LoVo (cell line): ENCODE results near the gene TNFRSF1A.

Experiments
- DNase-seq: peaks from one replicate; pipeline ENCODE4 v3.0.0-alpha.2; 2016; ENCODE audit warnings: low spot score

The TNFRSF1A gene

DNA sequence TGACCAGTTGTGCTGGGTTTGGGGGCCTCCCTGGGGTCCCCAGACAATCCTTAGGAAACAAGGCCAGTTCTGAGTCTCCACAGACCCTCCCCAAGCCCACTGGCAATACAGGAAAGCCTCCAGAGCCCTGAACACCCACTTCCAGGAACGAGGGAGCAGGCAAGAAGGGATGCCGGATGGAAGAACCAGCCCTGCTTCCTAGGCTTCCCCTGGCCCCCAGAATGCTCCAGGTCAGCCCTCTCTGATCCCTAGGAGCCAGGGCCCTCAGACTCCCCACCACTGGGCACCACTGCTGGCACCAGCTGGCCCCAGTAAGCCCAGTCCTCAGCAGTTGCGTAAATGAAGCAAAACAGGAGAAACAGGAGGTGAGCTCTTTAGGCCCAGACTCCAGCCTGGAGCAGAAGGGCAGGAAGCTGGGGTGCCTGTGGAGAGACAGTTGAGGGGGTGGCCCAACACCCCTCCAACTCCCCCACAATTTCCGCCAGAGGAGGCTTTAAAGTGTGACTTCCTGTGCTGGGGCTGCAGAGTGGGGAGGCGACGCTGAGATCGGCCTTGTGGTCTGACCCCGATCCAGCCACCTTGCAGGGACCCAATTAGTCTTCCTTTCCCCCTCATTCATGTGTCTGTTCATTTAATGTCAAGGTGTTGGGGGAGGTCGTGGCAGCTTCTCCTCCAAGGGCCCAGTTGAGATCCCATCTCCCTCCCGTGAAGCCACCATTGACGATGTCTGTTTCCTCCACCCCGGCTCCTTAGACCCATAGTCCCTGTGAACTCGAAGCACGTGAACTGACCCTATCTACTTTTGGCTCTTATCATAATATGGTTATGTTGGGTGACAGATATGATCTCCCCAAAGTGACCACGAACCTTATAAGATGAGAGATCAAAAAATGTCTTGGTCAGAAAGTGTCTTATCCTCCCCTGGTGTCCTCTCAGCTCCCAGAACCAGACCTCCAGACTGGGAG lies 4.7 kb downstream of the TNFRSF1A start:
- no peak for DNase-seq

DNA sequence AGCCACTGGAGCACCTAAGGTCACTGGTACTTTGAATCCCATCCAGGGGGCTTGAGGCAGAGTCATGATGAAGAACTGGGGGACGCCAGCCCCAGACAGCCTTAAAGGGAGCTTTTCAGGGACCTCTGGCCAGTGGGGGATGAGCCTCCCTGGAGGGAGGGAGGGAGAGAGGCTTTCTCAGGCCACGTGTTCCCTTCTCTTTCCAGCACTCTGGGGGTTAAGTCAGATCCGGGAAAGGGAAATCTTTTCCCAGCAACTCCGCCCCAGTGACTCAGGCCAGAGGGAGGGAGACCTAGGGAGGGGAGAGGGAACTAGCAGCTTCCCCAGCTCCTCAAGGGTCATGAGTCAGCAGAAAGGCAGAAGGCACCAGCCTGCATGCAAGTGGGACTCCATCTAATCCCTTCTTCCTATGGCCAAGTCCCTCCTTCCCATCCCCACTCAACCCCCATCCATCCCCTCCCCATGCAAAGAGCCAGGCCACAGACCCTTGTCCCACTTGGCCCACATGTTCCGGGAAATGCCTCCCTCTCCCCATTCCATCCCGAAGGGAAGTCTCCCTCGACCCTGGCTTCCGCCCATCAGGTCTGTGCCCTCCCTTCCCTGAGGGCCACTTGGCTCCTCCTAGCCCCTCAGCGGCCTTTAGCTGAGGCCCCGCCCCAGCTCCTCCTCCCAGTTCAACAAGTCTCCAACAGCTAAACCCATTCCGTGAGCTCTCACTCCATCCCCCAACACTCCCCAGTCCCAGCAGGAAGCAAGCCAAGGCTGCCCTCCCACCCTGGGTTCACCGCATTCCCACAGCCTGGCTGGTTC lies 5.6 kb downstream of the TNFRSF1A start:
- DNase-seq = peak; percentile 99

DNA sequence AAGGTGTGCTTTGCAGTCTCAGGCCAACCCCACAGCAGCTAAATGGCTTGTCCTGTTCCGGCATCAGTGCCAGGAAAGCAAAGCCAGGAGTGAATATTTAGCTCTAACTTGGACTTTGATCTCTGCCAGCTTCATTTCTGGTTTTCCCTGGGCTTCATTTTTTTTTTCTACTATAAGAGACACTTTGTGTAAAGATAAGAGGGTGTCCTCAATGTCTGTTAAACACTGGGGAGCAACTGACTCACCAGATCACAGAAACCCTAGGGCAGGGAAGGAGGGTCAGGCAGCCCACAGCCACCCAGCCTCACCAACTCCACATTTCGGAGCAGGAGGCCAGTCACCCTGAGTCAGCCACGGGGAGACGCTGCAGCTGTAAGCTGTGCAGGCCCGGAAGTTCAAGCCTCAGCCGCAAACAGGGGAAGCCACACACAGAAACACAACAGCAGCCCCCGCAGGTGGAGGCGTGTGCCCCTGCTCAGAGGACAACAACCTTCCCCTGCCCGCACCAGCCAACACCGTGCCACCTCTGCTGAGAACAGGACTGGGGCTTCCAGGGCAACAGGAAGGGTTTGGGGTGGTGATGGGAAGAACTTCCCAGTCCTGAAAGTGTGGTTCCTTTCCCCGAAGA lies 6.3 kb downstream of the TNFRSF1A start:
- DNase-seq = peak; percentile 84

DNA sequence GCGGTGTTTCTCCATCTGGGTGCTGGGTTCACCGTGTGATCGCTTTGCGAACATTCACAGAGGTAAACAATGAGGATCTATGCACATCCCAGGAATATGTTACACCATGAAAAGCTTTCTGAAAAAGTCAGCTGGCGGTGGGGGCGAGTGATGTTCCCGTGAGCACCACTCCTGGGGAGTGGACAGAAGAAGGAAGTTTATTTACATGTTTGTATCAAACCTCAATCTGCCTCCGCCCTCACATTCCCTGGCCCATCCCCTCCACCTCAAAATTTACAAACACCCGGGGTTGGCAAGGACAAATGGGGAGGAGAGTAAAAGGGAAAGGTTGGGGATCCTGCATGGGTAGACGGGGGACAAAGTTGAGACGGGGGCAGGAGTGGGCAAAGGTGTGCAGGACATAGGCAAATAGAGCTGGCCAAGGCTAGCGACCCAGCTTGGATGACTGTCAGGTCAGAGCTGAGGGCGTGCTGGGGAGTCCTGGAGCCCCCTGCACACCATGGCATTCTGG lies 6.9 kb downstream of the TNFRSF1A start:
- DNase-seq = no peak

DNA sequence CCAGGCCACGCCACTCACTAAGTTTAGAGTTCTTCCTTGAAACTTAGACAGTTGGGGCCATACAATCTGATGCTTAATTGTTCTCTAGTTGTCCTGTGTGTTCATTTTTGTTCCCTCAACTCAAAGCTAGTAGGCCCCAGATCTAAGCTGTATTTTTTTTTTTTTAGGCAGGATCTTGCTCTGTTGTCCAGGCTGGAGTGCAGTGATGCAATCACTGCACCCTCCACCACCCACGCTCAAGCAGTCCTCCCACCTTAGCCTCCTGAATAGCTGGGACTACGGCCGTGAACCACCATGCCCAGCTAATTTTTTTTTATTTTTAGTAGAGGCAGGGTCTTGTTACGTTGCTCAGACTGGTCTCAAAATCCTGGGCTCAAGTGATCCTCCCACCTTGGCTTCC lies 7.5 kb downstream of the TNFRSF1A start:
- DNase-seq = no peak

DNA sequence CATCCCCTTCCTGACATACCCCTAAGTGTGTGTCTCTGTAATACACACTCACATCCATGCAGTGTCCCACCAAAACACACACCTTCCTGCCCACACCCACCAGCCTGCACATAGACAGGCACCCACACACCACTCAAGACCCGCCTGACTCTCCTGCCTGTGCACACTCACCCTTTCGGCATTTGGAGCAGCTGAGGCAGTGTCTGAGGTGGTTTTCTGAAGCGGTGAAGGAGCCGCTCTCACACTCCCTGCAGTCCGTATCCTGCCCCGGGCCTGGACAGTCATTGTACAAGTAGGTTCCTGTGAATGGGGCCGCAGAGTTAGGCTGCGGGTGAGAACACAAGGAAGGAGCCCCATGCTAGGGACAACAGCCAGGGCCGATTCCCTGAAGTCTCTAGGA lies 8.3 kb downstream of the TNFRSF1A start:
- no peak for DNase-seq

DNA sequence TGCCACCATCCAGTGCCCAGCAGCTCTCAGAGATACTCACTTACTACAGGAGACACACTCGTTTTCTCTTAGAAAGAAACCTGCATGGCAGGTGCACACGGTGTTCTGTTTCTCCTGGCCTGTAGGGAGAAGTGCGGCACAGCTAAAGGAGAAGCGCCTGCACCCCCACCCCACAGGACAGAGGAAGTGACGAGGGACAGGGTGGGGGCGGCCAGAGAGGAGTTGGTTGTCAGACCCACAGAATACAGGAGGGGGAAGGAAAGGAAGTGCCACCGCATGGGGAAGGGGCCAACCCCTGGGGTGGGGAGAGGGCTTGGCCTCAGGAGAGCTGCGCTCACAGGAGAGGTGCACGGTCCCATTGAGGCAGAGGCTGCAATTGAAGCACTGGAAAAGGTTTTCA lies 8.8 kb downstream of the TNFRSF1A start:
- DNase-seq = no peak

DNA sequence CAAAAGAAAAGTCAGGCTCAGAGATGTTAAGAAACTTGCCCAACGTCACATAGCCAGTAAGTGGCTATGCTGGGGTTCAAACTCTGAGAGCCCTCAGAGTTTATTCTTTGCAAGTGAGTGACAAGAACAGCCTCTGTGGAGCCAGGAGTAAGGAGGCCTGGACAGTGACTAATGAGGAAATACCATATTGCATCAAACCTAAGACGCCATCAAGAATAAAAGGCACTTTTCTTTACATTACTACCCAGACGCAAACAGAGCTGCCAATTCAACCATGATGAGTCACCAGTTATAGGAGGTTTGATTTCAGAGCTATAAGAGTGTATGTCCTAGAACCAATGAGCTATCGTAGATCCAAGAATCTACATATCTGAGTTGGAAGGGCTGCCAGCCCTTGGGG lies 9.4 kb downstream of the TNFRSF1A start:
- no peak for DNase-seq

DNA sequence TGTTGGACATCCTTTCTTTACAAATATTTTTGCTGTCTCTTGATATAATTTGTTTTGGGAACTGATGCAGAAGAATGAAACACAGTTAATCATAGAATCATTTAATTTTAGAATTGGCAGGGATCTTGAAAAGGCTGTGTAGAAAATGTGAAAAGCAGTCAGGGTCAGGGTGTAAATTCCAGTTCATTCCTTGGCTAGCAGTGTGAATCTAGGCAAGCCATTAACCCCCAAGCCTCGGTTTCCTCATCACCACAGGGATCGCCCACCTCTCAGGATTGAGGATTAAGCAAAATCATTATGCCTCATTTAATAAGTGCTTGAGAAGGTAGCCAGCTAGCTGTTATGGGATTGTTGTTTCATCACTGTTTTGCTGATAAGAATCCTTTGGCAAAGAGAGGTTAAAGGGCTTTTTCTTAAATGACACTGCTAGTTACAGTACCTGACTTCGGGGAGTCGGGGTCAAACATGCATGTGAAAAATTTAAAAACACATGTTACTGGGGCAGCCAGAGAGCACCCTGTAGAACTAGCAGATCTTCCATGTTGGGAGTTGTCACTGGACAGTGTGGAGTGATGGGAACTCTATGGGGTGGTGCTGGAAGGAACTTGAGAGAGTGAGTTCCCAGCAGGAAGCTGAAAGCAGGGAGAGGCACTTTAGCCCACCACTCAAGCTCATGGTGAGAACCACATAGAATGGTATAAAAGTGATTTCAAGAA lies 10.7 kb downstream of the TNFRSF1A start:
- no peak for DNase-seq

DNA sequence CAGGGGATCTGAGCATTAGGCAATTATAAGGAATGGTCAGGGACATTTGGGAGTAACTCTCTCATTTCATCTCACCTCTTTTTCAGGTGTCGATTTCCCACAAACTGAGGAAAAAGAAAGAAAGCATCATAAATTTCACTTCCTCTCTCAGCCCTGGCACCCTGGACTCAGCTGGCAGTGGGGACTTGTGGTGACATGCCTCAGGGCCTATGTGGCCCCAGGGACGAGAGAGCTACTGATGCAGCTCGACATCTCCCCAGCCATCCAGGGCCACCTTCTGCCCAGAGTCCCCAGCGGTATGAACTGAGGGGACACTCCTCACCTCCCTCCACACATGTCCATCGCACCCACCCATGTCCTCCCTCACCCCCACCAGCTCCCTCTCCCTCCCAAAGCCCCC lies 11.7 kb downstream of the TNFRSF1A start:
- no peak for DNase-seq

DNA sequence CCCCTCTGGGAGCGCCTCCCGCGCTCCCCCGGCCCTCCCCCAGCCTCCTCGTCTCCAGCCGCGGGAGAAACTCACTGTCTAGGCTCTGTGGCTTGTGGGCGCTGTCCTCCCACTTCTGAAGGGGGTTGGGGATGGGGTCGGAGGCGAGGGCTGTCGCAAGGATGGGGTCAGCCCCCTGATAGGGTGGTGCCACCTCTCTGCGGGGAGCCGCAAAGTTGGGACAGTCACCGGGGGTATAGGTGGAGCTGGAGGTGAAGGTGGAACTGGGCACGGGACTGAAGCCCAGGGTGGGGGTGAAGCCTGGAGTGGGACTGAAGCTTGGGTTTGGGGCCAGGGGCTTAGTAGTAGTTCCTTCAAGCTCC lies 12.2 kb downstream of the TNFRSF1A start:
- DNase-seq = no peak

DNA sequence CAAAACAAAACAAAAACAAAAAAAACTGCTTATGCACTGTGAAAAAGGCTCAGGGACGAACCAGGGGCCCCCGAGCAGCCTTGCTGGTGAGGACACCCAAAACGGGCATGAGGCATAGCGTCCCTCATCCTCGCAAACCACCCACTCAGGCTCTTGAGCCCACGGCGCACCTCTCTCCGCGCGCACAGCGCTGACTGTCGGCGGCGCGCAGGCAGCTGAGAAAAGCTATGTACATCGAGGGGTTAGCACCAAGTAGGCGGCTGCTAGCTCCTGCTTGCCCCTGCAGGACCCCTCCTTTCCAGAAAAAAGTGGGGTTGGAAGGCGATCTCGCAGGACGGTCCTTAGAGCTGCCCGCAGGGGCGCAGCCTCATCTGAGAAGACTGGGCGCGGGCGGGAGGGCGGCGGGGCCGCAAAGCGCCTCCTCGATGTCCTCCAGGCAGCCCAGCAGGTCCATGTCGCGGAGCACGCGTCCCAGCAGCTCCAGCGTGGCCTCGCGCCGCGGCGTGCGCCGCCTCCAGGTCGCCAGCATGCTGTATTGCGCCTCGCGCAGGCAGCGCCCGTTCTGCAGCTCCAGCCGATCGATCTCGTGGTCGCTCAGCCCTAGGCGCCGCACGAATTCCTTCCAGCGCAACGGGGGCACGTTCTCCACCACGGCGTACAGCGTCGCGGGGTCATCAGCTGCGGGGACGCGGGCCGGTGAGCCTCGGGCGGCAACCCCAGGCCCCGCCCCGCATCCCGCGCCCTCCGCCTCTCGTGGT lies 12.8 kb downstream of the TNFRSF1A start:
- no peak for DNase-seq

DNA sequence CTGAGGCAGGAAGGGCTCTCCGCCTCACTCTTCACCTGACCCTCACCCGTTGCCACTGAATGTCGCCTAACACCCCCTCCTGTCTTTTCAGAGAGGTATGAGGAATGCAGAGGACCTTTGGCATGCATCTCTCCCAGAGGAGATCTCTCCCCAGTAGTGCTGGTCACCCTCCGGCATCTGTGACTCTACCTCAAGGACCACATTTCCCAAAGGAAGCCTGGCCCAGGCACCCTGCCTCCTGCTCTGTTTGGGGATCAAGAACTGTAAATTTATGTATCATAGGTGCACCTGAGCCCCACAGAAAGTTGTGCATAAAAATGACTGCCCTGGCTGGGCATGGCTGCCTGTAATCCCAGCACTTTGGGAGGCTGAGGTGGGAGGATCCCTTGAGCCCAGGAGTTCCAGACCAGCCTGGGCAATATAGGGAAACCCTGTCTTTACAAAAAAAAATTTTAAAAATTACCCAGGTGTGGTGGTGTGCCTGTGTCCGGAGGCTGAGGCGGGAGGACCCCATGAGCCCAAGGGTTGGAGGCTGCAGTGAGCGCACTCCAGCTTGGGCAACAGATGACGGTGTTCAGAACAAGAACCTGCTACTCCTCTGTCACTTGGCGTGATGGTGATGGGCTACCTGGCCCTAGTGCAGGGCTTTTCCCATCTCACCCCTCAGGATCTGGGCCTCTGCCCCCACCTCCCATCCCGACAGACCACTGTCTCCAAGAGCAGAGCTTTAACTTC lies 13.7 kb downstream of the TNFRSF1A start:
- DNase-seq = no peak

DNA sequence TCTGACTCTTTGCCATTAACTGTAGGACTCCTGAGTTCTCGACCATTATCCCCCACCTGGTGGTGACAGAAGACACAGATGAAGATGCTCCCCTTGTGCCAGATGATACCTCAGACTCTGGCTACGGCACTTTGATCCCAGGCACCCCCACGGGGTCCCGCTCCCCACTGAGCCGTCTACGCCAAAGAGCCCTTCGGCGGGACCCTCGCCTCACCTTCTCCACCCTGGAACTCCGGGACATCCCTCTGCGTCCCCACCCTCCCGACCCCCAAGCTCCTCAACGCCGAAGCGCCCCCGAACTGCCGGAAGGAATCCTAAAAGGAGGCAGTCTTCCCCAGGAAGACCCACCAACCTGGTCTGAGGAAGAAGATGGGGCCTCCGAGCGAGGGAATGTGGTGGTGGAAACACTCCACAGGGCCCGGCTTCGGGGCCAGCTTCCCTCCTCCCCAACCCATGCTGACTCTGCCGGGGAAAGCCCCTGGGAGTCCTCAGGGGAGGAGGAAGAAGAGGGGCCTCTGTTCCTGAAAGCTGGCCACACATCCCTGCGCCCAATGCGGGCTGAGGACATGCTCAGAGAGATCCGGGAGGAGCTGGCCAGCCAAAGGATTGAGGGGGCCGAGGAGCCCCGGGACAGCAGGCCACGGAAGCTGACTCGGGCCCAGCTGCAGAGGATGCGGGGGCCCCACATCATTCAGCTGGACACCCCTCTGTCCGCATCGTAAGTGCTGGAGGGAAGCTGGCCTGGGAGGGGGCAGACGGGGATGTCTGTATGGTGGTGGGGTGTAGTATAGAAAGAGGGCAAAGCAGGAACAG lies 14.4 kb downstream of the TNFRSF1A start:
- DNase-seq = no peak

DNA sequence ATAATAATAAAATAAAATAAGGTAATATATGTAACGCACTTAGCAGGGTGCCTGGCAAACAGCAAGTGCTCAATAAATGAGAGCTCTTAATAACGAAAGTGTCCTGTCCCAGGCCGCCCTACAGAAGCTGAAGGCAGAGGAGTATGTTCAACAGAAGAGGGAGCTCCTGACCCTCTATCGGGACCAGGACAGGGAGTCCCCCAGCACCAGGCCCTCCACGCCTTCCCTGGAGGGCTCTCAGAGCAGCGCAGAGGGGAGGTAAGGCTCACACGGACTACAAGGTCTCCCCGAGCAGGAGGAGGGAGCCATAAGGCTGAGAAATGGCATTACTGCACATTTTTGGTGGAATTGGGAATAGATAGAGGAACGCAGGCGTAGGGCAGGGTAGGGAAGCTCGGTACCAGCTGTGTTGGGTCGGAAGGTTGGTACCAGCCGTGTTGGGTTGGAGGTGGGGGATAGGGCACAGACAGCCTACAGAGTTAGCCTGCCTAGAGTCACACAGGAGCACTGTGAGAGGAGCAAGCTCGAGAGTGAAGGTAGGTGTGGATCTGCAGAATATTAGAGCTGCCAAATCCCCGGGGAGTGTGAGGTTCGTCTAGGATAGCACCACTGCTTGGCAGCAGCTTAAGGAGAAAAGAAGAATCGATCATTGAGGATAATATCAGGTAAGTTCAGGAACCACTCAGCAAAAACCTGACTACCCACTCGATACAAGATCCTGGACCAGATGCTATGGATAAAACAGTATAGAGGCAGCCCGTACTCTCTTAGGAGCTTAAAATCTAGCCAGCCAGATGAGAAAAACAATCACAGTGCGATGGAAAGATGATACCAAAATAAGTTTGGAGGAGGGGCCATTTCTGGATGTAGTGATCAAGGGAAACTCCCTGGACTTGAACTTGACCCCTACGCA lies 15.3 kb downstream of the TNFRSF1A start:
- no peak for DNase-seq

DNA sequence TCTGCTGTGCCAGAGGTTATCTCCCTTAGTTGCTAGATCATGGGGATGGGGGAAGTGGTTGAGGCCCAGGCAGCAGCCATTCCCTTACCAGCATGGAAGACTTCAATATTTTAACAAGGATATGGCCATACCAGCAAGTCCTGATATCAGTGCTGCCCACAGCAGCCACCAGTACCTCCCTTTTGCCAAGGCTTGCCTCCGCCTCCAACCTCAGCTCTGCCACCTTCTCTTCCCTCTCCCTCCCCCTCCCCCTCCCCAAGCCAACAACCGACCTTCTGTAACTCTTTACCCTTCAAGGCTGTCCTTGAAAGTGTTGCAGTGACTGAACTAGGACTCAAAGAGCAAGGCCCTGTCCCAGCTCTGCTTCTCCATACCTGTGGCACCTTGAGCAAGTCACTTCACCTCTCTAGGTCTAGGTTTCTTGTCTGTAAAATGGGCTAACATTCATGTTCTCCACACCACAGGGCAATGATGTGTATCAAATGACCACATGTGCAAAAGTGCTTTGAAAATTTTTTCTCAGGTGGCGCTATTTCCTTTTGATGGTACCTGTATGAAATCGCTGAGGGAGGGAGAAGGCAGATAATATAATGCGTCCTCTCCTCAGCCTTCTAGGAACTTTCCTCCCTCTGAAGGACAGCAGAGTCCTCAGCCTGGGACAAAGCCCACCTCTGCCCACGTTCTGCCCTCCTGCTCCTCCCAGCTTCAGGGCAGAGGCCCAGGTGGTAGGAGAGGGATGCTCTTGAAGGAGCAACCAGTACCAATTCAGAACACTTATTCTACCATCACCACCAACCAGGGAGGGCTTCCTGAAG lies 16.7 kb downstream of the TNFRSF1A start:
- no peak for DNase-seq

DNA sequence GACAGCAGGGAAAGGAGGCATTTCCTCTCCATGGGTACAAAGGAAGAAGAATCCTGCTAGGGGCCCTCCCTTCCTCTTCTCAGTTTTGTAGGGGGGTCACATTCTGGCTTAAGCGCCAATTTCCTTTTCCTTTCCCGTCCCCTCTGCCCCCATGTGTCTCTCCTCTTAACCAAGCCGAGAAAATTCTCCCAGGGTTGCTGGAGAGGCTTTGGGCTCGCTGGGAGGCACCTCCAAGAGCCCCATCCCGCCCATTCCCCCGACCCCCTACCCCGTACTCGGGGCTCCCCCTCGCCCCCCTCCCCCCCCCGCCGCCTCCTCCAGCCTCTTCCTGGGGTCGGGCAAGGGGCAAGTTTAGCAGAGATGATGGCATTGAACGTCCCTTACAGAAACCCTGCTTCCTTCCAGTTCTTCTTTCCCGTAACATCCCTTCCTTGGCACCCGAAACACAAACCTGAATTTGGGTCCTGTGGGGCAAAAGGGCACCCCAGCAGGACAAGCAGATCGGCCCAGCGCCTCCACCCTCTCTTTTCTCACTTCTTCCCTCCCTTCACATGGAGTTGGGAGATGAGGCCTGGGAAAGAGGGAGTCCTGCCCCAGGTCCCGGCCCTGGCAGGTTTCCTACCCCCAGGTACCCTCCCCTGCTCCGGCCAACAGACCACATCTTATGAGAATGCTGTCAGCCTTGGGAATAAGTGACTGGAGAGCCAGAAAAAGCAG lies 17.7 kb downstream of the TNFRSF1A start:
- DNase-seq = no peak
